ENCODE results near the gene GAREM2.

GAREM2 gene

DNA sequence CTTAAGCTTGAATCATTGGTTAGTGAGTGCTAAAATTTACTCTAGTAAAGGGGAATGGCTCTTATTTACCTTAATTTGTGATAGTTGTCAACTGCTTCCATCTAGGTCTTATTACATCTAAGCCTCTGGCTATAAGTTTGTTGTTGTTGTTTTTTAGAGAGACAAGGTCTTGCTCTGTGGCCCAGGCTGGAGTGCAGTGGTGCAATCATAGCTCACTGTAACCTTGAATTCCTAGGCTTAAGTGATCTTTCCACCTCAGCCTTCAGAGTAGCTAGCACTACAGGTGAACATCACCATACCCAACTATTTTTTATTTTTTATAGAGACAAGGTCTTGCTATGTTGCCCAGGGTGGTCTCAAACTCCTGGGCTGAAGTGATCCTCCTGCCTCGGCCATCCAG, 65.0 kb downstream of the GAREM2 start:
- no peak for DNase-seq (ENCODE audit: low spot score)

- no peak for DNase-seq (ENCODE audit: low spot score)
Measured at GRCh38 chr2:26238311-26238958, 65.5 kb downstream of the GAREM2 start.

Measured in COLO829 (cell line).